HepG2 (cell line): Measurements from ENCODE around the gene LCN2. TPM values are rescaled to one million over a fixed set of nuclear protein-coding genes. Genes with fewer than 3 reads are reported as not detected.
A peak's percentile ranks its signal among the peaks of the same experiment; 100 is the strongest.

Source experiments
- AGO2 ChIP-seq: fragments of 200-400 bp; formaldehyde crosslinking; optimal IDR thresholded peaks from 2 replicates; pipeline ENCODE3; 2017; ENCODE audit warnings: mild to moderate bottlenecking, low read depth, low read length, moderate library complexity
- DR1 ChIP-seq: sonication (generic); formaldehyde crosslinking; IDR thresholded peaks from 2 replicates; pipeline ENCODE4 v1.8.0; 2021; ENCODE audit warnings: mild to moderate bottlenecking, missing genetic modification reagents, inconsistent platforms
- EP300 ChIP-seq, 3 experiments: sonication (generic) in 1 of 3; formaldehyde crosslinking in 1 of 3; IDR thresholded peaks; 2 replicates each; pipeline versions ENCODE4 v1.5.1 to v1.6.1; 2011 to 2020; ENCODE audit warnings: low read depth in 2 of 3, low read length in 2 of 3, borderline replicate concordance in 1 of 3, improper control_type of control experiment in 1 of 3, mild to moderate bottlenecking in 1 of 3, missing genetic modification reagents in 1 of 3, moderate library complexity in 1 of 3
- GTF3A ChIP-seq: sonication (generic); formaldehyde crosslinking; conservative IDR thresholded peaks from 2 replicates; pipeline ENCODE4 v1.4.0; 2020; ENCODE audit warnings: mild to moderate bottlenecking, missing genetic modification reagents
- KAT2B ChIP-seq: fragments of 150-350 bp; IDR thresholded peaks from 2 replicates; pipeline ENCODE4 v1.6.1; 2014; ENCODE audit warnings: low read depth, low read length, borderline replicate concordance
- SIN3A ChIP-seq: IDR thresholded peaks from 2 replicates; pipeline ENCODE4 v1.6.1; 2011; ENCODE audit warnings: low read depth, mild to moderate bottlenecking, control low read depth, low read length, borderline replicate concordance
- TOE1 ChIP-seq: sonication (generic); formaldehyde crosslinking; IDR thresholded peaks from 2 replicates; pipeline ENCODE4 v1.4.0; 2020; ENCODE audit warnings: mild to moderate bottlenecking, missing genetic modification reagents
- WIZ ChIP-seq: sonication (generic); formaldehyde crosslinking; IDR thresholded peaks from 2 replicates; pipeline ENCODE4 v1.5.1; 2020; ENCODE audit warnings: mild to moderate bottlenecking, missing genetic modification reagents
- ZBTB20 ChIP-seq: sonication (generic); formaldehyde crosslinking; IDR thresholded peaks from 2 replicates; pipeline ENCODE4 v1.8.1; 2023; ENCODE audit warnings: missing genetic modification reagents, low read depth, mild to moderate bottlenecking, borderline replicate concordance
- ZNF296 ChIP-seq: sonication (generic); formaldehyde crosslinking; conservative IDR thresholded peaks from 2 replicates; pipeline ENCODE4 v1.5.0; 2020; ENCODE audit warnings: mild to moderate bottlenecking, missing genetic modification reagents
- ZNF329 ChIP-seq: sonication (generic); formaldehyde crosslinking; IDR thresholded peaks from 2 replicates; pipeline ENCODE4 v1.9.0; 2021; ENCODE audit warnings: low read depth, mild to moderate bottlenecking, missing genetic modification reagents
- ZNF660 ChIP-seq: sonication (generic); formaldehyde crosslinking; IDR thresholded peaks from 2 replicates; pipeline ENCODE4 v1.5.1; 2020; ENCODE audit warnings: mild to moderate bottlenecking, low read depth, missing genetic modification reagents, borderline replicate concordance
- ZNF839 ChIP-seq: sonication (generic); formaldehyde crosslinking; IDR thresholded peaks from 2 replicates; pipeline ENCODE4 v1.4.0; 2020; ENCODE audit warnings: missing genetic modification reagents, mild to moderate bottlenecking, borderline replicate concordance
- polyA plus RNA-seq, 8 experiments: library from polyadenylated mRNA; depleted of rRNA in 3 of 8; stranded (reverse) in 7 of 8; unstranded in 1 of 8; fragments of >200 nt; fragmentation: Illumina TruSeq in 4 of 8; extraction: Trizol in 4 of 8; gene quantifications; 2 replicates each; pipeline versions ENCODE4 v1.2.1 to v1.2.3, GENCODE V29; 2011 to 2016; ENCODE audit warnings: low read depth in 4 of 8, missing spikeins in 1 of 8, mixed read lengths in 1 of 8; ENCODE audit not compliant: insufficient read depth in 1 of 8
- total RNA-seq, 5 experiments: library from RNA; depleted of rRNA; stranded (reverse); fragments of >200 nt; fragmentation: Illumina TruSeq; extraction: Trizol; gene quantifications; 2 replicates each; pipeline ENCODE4 v1.2.3, GENCODE V29; 2016; ENCODE audit warnings: low read depth in 1 of 5
- TF ChIP-seq, protein P1 (sequence below): sonication (generic); formaldehyde crosslinking; IDR thresholded peaks from 2 replicates; pipeline ENCODE4 v1.5.0; 2020; ENCODE audit warnings: missing genetic modification reagents
- TF ChIP-seq, protein P2 (sequence below): sonication (generic); formaldehyde crosslinking; IDR thresholded peaks from 2 replicates; pipeline ENCODE4 v1.4.0; 2020; ENCODE audit warnings: low read depth, mild to moderate bottlenecking, missing genetic modification reagents
- TF ChIP-seq, protein P3 (sequence below): sonication (generic); formaldehyde crosslinking; IDR thresholded peaks from 2 replicates; pipeline ENCODE4 v1.4.0; 2020; ENCODE audit warnings: missing genetic modification reagents, mild to moderate bottlenecking, borderline replicate concordance
- TF ChIP-seq, protein P4 (sequence below): sonication (generic); formaldehyde crosslinking; IDR thresholded peaks from 2 replicates; pipeline ENCODE4 v1.5.1; 2020; ENCODE audit warnings: mild to moderate bottlenecking, moderate library complexity, missing genetic modification reagents
- TF ChIP-seq, protein P5 (sequence below), 2 experiments: IDR thresholded peaks; 2 replicates each; pipeline ENCODE4 v1.6.1; 2011 to 2012; ENCODE audit warnings: low read length in 2 of 2, borderline replicate concordance in 1 of 2, low read depth in 1 of 2, mild to moderate bottlenecking in 1 of 2, moderate library complexity in 1 of 2

LCN2 gene
- total and polyA plus RNA-seq, 2 of the 13 experiments (the other 11 are each of a cell fraction or from before 2014, with no cell fraction given), result 0.38 to 1.4 TPM

DNA sequence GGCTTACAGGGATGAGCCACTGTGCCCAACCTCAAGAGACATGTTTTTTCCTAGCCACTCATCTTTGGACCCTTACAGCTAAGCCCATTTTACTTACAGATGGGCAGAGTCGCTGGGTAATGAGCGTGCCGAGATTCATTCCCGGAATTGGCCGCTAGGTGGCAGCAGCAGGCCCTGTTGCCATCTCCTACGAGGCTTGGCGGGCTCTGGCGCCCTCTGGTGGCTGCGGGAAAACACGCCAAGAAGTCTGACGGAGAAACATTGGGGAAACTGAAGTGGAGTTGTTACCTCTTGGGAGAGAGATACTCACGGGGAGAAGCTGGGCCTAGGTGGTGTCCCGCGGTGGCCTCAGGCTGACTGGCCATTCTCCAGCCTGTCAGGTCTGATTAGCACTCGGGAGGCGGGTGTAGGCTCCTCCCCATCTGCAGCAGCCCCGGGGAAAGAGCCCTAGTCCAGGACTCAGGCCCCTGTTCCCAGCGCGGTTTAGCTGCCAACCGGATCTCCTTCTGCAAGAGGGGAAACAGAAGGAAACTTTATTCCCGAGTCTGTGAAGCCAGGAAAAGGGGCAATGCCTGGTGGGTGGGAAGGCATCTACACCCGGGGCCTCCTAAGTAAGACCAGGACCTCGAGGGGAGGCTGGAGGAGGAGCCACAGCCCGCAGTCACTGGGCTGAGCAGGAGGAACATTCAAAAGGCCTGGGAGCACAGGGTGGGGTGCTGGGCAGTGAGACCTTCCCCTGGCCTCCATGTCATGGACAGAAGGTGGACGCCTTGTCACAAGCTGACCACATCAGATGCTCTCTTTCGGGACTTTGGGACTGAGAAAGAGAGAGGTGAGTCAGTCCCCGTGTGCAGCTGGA, 31.4 kb upstream of the LCN2 start (continued):
- TF ChIP-seq GTF3A (CRISPR knock-in tag), result 0 out of 2 replicates have a peak, but pooled peaks have one; percentile 35
- TF ChIP-seq, protein P1, sequence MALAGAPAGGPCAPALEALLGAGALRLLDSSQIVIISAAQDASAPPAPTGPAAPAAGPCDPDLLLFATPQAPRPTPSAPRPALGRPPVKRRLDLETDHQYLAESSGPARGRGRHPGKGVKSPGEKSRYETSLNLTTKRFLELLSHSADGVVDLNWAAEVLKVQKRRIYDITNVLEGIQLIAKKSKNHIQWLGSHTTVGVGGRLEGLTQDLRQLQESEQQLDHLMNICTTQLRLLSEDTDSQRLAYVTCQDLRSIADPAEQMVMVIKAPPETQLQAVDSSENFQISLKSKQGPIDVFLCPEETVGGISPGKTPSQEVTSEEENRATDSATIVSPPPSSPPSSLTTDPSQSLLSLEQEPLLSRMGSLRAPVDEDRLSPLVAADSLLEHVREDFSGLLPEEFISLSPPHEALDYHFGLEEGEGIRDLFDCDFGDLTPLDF (CRISPR knock-in tag), result no peak
- TF ChIP-seq KAT2B, result no peak
- TF ChIP-seq, protein P2, sequence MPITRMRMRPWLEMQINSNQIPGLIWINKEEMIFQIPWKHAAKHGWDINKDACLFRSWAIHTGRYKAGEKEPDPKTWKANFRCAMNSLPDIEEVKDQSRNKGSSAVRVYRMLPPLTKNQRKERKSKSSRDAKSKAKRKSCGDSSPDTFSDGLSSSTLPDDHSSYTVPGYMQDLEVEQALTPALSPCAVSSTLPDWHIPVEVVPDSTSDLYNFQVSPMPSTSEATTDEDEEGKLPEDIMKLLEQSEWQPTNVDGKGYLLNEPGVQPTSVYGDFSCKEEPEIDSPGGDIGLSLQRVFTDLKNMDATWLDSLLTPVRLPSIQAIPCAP (CRISPR knock-in tag), result no peak
- no peak for TF ChIP-seq WIZ (CRISPR knock-in tag)
- TF ChIP-seq SIN3A, result no peak
- no peak for TF ChIP-seq ZNF839 (CRISPR knock-in tag)
- TF ChIP-seq, protein P3, sequence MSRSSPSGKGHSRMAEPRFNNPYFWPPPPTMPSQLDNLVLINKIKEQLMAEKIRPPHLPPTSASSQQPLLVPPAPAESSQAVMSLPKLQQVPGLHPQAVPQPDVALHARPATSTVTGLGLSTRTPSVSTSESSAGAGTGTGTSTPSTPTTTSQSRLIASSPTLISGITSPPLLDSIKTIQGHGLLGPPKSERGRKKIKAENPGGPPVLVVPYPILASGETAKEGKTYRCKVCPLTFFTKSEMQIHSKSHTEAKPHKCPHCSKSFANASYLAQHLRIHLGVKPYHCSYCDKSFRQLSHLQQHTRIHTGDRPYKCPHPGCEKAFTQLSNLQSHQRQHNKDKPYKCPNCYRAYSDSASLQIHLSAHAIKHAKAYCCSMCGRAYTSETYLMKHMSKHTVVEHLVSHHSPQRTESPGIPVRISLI (CRISPR knock-in tag), result no peak; the same call in 1 of the 2 replicates
- peak; percentile 20 for TF ChIP-seq AGO2
- 0 out of 2 replicates have a peak, but pooled peaks have one; percentile 37 for TF ChIP-seq ZBTB20 (CRISPR knock-in tag)
- TF ChIP-seq, protein P4, sequence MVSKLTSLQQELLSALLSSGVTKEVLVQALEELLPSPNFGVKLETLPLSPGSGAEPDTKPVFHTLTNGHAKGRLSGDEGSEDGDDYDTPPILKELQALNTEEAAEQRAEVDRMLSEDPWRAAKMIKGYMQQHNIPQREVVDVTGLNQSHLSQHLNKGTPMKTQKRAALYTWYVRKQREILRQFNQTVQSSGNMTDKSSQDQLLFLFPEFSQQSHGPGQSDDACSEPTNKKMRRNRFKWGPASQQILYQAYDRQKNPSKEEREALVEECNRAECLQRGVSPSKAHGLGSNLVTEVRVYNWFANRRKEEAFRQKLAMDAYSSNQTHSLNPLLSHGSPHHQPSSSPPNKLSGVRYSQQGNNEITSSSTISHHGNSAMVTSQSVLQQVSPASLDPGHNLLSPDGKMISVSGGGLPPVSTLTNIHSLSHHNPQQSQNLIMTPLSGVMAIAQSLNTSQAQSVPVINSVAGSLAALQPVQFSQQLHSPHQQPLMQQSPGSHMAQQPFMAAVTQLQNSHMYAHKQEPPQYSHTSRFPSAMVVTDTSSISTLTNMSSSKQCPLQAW (CRISPR knock-in tag), result peak; percentile 77; the same call in 1 of the 2 replicates
- TF ChIP-seq ZNF329, result 0 out of 2 replicates have a peak, but pooled peaks have one; percentile 23
- no peak for TF ChIP-seq ZNF660 (CRISPR knock-in tag)
- TF ChIP-seq, protein P5, sequence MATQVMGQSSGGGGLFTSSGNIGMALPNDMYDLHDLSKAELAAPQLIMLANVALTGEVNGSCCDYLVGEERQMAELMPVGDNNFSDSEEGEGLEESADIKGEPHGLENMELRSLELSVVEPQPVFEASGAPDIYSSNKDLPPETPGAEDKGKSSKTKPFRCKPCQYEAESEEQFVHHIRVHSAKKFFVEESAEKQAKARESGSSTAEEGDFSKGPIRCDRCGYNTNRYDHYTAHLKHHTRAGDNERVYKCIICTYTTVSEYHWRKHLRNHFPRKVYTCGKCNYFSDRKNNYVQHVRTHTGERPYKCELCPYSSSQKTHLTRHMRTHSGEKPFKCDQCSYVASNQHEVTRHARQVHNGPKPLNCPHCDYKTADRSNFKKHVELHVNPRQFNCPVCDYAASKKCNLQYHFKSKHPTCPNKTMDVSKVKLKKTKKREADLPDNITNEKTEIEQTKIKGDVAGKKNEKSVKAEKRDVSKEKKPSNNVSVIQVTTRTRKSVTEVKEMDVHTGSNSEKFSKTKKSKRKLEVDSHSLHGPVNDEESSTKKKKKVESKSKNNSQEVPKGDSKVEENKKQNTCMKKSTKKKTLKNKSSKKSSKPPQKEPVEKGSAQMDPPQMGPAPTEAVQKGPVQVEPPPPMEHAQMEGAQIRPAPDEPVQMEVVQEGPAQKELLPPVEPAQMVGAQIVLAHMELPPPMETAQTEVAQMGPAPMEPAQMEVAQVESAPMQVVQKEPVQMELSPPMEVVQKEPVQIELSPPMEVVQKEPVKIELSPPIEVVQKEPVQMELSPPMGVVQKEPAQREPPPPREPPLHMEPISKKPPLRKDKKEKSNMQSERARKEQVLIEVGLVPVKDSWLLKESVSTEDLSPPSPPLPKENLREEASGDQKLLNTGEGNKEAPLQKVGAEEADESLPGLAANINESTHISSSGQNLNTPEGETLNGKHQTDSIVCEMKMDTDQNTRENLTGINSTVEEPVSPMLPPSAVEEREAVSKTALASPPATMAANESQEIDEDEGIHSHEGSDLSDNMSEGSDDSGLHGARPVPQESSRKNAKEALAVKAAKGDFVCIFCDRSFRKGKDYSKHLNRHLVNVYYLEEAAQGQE (IDR thresholded peaks at IDR 0.05; ENCODE audit: borderline replicate concordance in 1 of 2, low read depth in 1 of 2, low read length in 2 of 2), result no peak
- TF ChIP-seq EP300 (IDR thresholded peaks at IDR 0.05; ENCODE audit: low read depth in 2 of 2, low read length in 2 of 2), result 0 out of 4 replicates have a peak, but pooled peaks of 1 of the 2 experiments have one; percentile 18
- TF ChIP-seq EP300 (CRISPR knock-in tag; IDR thresholded peaks at IDR 0.05; ENCODE audit: borderline replicate concordance), result no peak
- TF ChIP-seq TOE1 (CRISPR knock-in tag), result no peak
- 0 out of 2 replicates have a peak, but pooled peaks have one; percentile 44 for TF ChIP-seq DR1
- TF ChIP-seq ZNF296 (CRISPR knock-in tag), result no peak
